NCI-H187 (cell line): ENCODE data around the gene TRIP4.
"Not testable (repeated sequence)": the region's sequence is repeated elsewhere in the genome, so short reads cannot be mapped to it uniquely, and the experiment has no call there.

ENCODE experiments used
- DNase-seq, 2 experiments: peaks; one replicate each; lab custom pipeline; 2025; lab: John Stamatoyannopoulos, UW

The TRIP4 gene

DNA sequence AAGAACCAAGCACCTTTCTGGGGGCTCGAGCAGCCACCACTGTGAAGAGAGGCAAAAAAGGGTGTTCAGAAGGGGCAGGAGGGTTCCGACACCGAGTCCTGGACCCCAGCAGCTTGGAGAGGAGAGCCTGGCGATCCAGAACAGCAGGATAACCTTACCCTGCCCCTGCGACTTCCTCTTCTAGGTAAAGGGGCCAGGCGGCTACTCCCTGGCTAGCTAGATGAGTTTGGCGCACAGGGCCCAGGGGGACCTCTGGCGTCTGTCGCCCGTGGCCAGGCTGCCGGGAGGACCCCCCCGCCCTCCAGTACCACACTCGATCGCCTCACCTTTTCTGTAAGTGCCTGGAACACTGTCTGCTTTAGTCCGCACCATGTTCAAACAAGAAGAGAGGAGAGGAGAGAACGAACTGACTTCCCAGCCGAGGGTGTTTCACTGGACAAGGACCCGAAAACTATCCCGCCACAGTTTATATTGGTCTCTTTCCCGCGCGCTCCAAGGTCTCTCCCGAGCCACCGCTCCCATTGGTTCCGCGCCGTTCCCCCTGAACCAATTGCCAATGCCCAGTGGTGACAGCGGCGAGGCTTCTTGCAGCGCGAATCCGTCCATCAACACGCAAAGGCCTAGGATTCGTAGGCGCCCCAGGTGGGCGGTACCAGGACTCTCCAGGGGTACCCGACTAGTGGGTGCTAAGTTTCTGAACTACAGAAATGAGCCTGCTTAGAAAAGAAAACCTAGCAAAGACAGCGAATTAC, 6.5 kb upstream of the TRIP4 start, which contains the start of gene PCLAF:
Gene PCLAF, minus strand, starts transcription at position 442 of the 752 bp plus-strand sequence. Its CDS starts 70 bp downstream, at position 372.
- DNase-seq, result peak; percentile 34 to 63

DNA sequence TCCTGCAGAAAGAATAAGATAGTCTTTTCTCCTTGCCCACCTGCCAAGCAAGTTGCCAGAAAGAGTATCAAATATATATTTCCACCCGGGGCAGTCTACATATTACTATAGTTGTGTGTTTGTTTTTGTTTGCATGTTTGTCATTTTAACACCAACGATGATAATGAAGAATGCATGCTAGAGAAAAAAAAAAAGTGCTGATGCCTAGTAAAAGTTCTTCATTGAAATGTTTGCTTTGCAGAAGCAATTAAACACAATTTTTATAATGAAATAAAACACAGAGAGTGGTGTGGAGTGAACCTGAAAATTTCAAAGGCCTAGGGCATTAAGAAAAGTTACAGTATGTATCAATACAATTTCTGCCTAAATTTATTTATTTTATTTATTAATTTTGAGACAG, 3.9 kb upstream of the TRIP4 start:
- no peak for DNase-seq

- no peak for DNase-seq
Measured at GRCh38 chr15:64386291-64386690, 1.3 kb upstream of the TRIP4 start.

DNA sequence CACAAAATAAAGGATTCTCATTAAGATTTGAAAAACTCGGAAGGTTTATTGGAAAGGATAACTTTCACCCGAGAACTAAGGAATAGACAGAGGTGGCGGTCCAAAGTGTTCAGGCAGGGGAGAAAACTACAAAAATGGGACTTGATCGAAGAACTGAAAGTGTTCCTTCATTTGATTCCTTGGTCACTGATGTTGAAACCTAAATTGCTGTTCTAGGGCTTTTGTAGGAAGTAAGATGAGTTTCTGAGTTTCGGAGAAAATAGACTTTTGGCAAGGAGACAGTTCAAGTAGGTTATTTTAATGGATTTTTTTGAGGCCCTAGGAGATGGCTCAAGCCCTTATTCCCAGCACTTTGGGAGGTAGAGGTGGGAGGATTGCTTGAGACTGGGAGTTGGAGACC, 1.4 kb downstream of the TRIP4 start:
- no peak for DNase-seq

- DNase-seq, result not testable (repeated sequence)
Measured at GRCh38 chr15:64392471-64392870, 4.8 kb downstream of the TRIP4 start.

- DNase-seq, result no peak
Measured at GRCh38 chr15:64396789-64397188, 9.2 kb downstream of the TRIP4 start.

DNA sequence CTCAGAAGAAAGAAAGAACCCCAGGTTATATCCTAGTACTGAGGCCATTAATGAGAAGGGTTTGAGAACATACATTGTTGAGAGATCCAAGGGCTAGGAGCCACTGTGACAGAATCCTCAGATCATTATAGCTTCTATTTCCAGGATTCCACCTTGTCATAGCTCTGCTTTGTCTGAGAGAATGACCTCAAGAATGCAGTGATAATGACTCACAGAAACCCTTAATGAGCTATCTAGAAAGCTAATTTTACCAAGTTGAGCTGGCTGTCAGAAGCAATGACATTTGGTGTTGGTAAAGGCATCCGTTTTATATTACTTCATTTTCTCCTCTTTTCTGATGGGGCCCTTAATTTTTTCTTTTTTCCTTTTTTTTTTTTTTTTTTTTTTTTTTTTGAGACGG, 10.9 kb downstream of the TRIP4 start:
- no peak for DNase-seq

DNA sequence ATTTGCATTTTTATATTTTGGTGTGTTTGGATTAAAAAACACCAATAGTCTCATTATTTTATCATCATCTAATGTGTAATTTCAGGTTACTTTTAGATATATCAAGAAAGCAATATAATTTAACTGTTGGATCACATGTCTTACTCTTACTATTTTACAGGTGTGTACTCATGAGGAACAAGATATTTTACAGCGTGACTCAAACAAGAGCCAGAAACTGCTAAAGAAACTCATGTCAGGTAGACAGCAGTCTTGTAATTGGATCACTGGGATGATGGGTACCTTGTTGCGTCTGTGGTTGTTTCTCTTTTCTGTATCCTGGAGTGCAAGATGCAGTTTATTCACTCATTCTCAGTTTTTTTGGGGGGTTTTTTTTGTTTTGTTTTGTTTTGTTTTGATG, 12.9 kb downstream of the TRIP4 start:
- DNase-seq, result no peak

- no peak for DNase-seq
Measured at GRCh38 chr15:64412216-64412615, 24.6 kb downstream of the TRIP4 start.

- no peak for DNase-seq
Measured at GRCh38 chr15:64422697-64423096, 35.1 kb downstream of the TRIP4 start.

GRCh38 chr15:64423970-64424369, 36.3 kb downstream of the TRIP4 start:
- DNase-seq, result no peak

GRCh38 chr15:64425221-64425620, 37.6 kb downstream of the TRIP4 start:
- no peak for DNase-seq

- DNase-seq, result no peak
Measured at GRCh38 chr15:64426845-64427465, 39.3 kb downstream of the TRIP4 start.

- no peak for DNase-seq
Measured at GRCh38 chr15:64429448-64429847, 41.8 kb downstream of the TRIP4 start.

GRCh38 chr15:64430000-64430735, 42.5 kb downstream of the TRIP4 start:
- DNase-seq, result peak in 1 of 2 experiments; percentile 9

DNA sequence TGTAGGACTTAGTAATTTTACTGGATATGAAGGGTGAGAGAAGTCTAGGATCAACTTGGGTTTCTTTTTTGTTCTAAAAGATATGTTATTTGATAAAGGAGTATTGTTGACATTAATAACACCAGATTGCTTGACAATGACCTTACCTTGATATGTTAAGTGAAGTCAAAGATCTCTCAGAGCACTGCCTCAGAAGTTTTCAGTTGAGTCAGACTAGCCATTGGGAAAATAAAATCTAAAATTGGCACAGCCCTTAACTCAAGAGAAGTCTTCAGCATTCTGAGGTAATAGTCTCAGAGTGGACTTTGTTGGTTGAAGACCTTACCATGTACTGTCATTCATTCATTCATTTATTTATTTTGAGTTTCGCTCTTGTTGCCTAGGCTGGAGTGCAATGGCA, 50.3 kb downstream of the TRIP4 start:
- DNase-seq, result no peak

GRCh38 chr15:64438653-64439447, 51.2 kb downstream of the TRIP4 start:
- no peak for DNase-seq

- DNase-seq, result no peak
Measured at GRCh38 chr15:64441852-64442251, 54.2 kb downstream of the TRIP4 start.

DNA sequence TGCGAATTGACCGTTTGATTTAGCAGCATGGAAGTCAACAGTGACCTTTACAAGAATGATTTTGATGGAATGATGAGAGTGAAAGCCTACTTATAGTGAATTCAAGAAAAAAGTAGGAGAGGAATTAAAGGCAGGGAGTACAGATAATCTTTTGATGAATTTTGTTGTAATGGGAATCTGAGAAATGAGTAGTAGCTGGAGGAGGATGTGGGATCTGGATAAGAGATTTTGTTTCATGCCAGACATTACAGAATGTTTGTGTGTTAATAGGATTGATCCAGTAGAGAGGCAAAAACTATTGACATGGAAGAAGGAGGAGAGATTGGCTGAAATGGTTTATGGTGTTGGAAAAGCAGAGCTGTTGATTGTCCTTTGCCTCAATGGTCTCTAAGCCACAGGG, 55.4 kb downstream of the TRIP4 start:
- DNase-seq, result no peak

- DNase-seq, result no peak
Measured at GRCh38 chr15:64443747-64444621, 56.3 kb downstream of the TRIP4 start.

DNA sequence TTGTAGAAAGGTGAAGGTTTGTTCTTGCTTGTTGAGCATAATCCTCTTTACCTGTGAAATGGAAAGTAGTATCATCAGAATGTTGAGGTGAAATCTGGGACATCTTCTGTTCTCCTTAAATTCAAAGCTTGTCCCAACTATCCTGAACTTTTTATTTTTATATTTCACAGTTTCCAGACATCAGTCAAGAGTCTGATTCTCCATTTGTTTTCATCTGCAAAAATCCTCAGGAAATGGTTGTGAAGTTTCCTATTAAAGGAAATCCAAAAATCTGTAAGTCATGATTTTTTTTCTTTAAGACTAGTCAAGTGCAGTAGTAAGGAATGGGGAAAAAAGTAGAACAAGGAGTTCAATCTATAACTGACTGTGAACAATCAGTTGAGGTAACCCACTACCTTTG, 57.2 kb downstream of the TRIP4 start:
- DNase-seq, result no peak
